Measurements from ENCODE around the gene GPBP1. TPM values are rescaled to one million over a fixed set of nuclear protein-coding genes. Genes with fewer than 3 reads are reported as not detected.

The GPBP1 gene
- total and polyA plus RNA-seq, 2 experiments from 2014 or later = 105 to 109 TPM

- Mint-ChIP-seq H3K4me1 (peaks cover 58% of the 10 kb centered on the region), H3K27ac (no peak overlapping the region)
- TF ChIP-seq CTCF (conservative IDR thresholded peaks at IDR 0.05; ENCODE audit: low read depth in 2 of 2) = no peak
- no peak for TF ChIP-seq ZNF114 (CRISPR knock-in tag; IDR thresholded peaks at IDR 0.05)
- TF ChIP-seq, protein P1, sequence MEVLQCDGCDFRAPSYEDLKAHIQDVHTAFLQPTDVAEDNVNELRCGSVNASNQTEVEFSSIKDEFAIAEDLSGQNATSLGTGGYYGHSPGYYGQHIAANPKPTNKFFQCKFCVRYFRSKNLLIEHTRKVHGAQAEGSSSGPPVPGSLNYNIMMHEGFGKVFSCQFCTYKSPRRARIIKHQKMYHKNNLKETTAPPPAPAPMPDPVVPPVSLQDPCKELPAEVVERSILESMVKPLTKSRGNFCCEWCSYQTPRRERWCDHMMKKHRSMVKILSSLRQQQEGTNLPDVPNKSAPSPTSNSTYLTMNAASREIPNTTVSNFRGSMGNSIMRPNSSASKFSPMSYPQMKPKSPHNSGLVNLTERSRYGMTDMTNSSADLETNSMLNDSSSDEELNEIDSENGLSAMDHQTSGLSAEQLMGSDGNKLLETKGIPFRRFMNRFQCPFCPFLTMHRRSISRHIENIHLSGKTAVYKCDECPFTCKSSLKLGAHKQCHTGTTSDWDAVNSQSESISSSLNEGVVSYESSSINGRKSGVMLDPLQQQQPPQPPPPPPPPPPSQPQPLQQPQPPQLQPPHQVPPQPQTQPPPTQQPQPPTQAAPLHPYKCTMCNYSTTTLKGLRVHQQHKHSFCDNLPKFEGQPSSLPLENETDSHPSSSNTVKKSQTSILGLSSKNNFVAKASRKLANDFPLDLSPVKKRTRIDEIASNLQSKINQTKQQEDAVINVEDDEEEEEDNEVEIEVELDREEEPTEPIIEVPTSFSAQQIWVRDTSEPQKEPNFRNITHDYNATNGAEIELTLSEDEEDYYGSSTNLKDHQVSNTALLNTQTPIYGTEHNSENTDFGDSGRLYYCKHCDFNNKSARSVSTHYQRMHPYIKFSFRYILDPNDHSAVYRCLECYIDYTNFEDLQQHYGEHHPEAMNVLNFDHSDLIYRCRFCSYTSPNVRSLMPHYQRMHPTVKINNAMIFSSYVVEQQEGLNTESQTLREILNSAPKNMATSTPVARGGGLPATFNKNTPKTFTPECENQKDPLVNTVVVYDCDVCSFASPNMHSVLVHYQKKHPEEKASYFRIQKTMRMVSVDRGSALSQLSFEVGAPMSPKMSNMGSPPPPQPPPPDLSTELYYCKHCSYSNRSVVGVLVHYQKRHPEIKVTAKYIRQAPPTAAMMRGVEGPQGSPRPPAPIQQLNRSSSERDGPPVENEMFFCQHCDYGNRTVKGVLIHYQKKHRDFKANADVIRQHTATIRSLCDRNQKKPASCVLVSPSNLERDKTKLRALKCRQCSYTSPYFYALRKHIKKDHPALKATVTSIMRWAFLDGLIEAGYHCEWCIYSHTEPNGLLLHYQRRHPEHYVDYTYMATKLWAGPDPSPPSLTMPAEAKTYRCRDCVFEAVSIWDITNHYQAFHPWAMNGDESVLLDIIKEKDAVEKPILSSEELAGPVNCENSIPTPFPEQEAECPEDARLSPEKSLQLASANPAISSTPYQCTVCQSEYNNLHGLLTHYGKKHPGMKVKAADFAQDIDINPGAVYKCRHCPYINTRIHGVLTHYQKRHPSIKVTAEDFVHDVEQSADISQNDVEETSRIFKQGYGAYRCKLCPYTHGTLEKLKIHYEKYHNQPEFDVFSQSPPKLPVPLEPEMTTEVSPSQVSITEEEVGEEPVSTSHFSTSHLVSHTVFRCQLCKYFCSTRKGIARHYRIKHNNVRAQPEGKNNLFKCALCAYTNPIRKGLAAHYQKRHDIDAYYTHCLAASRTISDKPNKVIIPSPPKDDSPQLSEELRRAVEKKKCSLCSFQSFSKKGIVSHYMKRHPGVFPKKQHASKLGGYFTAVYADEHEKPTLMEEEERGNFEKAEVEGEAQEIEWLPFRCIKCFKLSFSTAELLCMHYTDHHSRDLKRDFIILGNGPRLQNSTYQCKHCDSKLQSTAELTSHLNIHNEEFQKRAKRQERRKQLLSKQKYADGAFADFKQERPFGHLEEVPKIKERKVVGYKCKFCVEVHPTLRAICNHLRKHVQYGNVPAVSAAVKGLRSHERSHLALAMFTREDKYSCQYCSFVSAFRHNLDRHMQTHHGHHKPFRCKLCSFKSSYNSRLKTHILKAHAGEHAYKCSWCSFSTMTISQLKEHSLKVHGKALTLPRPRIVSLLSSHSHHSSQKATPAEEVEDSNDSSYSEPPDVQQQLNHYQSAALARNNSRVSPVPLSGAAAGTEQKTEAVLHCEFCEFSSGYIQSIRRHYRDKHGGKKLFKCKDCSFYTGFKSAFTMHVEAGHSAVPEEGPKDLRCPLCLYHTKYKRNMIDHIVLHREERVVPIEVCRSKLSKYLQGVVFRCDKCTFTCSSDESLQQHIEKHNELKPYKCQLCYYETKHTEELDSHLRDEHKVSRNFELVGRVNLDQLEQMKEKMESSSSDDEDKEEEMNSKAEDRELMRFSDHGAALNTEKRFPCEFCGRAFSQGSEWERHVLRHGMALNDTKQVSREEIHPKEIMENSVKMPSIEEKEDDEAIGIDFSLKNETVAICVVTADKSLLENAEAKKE (CRISPR knock-in tag; IDR thresholded peaks at IDR 0.05) = no peak
- TF ChIP-seq, protein P2, sequence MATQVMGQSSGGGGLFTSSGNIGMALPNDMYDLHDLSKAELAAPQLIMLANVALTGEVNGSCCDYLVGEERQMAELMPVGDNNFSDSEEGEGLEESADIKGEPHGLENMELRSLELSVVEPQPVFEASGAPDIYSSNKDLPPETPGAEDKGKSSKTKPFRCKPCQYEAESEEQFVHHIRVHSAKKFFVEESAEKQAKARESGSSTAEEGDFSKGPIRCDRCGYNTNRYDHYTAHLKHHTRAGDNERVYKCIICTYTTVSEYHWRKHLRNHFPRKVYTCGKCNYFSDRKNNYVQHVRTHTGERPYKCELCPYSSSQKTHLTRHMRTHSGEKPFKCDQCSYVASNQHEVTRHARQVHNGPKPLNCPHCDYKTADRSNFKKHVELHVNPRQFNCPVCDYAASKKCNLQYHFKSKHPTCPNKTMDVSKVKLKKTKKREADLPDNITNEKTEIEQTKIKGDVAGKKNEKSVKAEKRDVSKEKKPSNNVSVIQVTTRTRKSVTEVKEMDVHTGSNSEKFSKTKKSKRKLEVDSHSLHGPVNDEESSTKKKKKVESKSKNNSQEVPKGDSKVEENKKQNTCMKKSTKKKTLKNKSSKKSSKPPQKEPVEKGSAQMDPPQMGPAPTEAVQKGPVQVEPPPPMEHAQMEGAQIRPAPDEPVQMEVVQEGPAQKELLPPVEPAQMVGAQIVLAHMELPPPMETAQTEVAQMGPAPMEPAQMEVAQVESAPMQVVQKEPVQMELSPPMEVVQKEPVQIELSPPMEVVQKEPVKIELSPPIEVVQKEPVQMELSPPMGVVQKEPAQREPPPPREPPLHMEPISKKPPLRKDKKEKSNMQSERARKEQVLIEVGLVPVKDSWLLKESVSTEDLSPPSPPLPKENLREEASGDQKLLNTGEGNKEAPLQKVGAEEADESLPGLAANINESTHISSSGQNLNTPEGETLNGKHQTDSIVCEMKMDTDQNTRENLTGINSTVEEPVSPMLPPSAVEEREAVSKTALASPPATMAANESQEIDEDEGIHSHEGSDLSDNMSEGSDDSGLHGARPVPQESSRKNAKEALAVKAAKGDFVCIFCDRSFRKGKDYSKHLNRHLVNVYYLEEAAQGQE (IDR thresholded peaks at IDR 0.05; ENCODE audit: unreplicated experiment) = no peak
- TF ChIP-seq, protein P3, sequence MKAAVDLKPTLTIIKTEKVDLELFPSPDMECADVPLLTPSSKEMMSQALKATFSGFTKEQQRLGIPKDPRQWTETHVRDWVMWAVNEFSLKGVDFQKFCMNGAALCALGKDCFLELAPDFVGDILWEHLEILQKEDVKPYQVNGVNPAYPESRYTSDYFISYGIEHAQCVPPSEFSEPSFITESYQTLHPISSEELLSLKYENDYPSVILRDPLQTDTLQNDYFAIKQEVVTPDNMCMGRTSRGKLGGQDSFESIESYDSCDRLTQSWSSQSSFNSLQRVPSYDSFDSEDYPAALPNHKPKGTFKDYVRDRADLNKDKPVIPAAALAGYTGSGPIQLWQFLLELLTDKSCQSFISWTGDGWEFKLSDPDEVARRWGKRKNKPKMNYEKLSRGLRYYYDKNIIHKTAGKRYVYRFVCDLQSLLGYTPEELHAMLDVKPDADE (IDR thresholded peaks at IDR 0.05) = no peak
- TF ChIP-seq EZH2phosphoT487 (IDR thresholded peaks at IDR 0.05; ENCODE audit: unreplicated experiment) = no peak
- no peak for TF ChIP-seq JUNB (IDR thresholded peaks at IDR 0.05; ENCODE audit: unreplicated experiment)
- TF ChIP-seq POLR2AphosphoS5 (IDR thresholded peaks at IDR 0.05; ENCODE audit: low read depth) = no peak
- TF ChIP-seq EZH2 (IDR thresholded peaks at IDR 0.05; ENCODE audit: low read depth, unreplicated experiment) = no peak
- no peak for TF ChIP-seq CREB1 (CRISPR knock-in tag; IDR thresholded peaks at IDR 0.05; ENCODE audit: low read depth)
- no peak for TF ChIP-seq STAT1 (IDR thresholded peaks at IDR 0.05; ENCODE audit: unreplicated experiment)
- TF ChIP-seq NANOG (IDR thresholded peaks at IDR 0.05; ENCODE audit: borderline replicate concordance) = no peak
- TF ChIP-seq ZNF331 (CRISPR knock-in tag; IDR thresholded peaks at IDR 0.05; ENCODE audit: low read depth) = no peak
Observed at GRCh38 chr5:57207007-57207653, 33.3 kb downstream of the GPBP1 start.

More at GRCh38 chr5:57207007-57207653, 33.3 kb downstream of the GPBP1 start:
- ATAC-seq = no peak
- no peaks in the 10 kb centered on the region; the same call in 2 of the 3 replicates for H3K9me3 Mint-ChIP-seq
- H3K79me2 ChIP-seq (replicated peaks; ENCODE audit: insufficient read depth) = peaks cover 100% of the 10 kb centered on the region
- DNase-seq (ENCODE audit: low spot score) = no peak
- H3K36me3 Mint-ChIP-seq (ENCODE audit: low read depth) = peaks cover 6% of the 10 kb centered on the region; the same call in 2 of the 3 replicates
- H3K9me2 ChIP-seq (ENCODE audit: insufficient read depth) = no peaks in the 10 kb centered on the region
- H3K27ac ChIP-seq (ENCODE audit: low read depth) = no peak overlapping the region
- H4K20me1 ChIP-seq (replicated peaks; ENCODE audit: insufficient read depth) = peaks cover 90% of the 10 kb centered on the region
- H3K27me3 ChIP-seq (ENCODE audit: insufficient read depth) = no peaks in the 10 kb centered on the region
- H3K27me3 Mint-ChIP-seq (ENCODE audit: insufficient read depth, low read depth, poor library complexity) = peaks cover 3% of the 10 kb centered on the region
- no peak overlapping the region for H3K4me3 Mint-ChIP-seq
- peaks cover 54% of the 10 kb centered on the region for H3K4me1 ChIP-seq (ENCODE audit: insufficient read depth)
- H2AFZ ChIP-seq = no peak overlapping the region
- no peaks in the 10 kb centered on the region for H3F3A ChIP-seq (replicated peaks; ENCODE audit: low read depth)
- no peak overlapping the region for H3K4me2 ChIP-seq
- H3K4me3 ChIP-seq = no peak overlapping the region
- 0 out of 2 replicates have a peak, but pooled peaks cover 3% of the 10 kb centered on the region for H3K36me3 ChIP-seq (ENCODE audit: insufficient read depth)

Data from GM23338 (cell line).